Large intestine (tissue), 12 donors: ENCODE measurements around the gene ADAMTSL2. TPM values are rescaled to one million over a fixed set of nuclear protein-coding genes. Genes with fewer than 3 reads are reported as not detected.

Source experiments
- DNase-seq, 2 donors: peaks; one replicate each; pipeline versions ENCODE4 v3.0.0 to v3.0.0-alpha.2; 2013
- H3K27ac ChIP-seq: one replicate; pipeline ENCODE4 v1.5.1; 2013; ENCODE audit warnings: low read length
- H3K27me3 ChIP-seq: 2 replicates; pipeline ENCODE4 v1.6.1; 2013; ENCODE audit warnings: low read length; ENCODE audit not compliant: control insufficient read depth, insufficient read depth
- H3K36me3 ChIP-seq: 2 replicates; pipeline ENCODE4 v1.6.1; 2013; ENCODE audit warnings: low read length; ENCODE audit not compliant: control insufficient read depth, insufficient read depth
- H3K4me1 ChIP-seq: one replicate; pipeline ENCODE4 v1.6.1; 2013; ENCODE audit warnings: low read length; ENCODE audit not compliant: control insufficient read depth, insufficient read depth
- H3K4me3 ChIP-seq: one replicate; pipeline ENCODE4 v1.5.1; 2013; ENCODE audit warnings: low read length
- H3K9me3 ChIP-seq: one replicate; pipeline ENCODE4 v1.6.1; 2013; ENCODE audit warnings: mild to moderate bottlenecking, low read depth, low read length, moderate library complexity; ENCODE audit not compliant: control insufficient read depth
- WGBS: methylation state at CpG from one replicate; pipeline ENCODE4 v1.1.5; 2013; ENCODE audit warnings: low lambda C conversion rate; ENCODE audit not compliant: insufficient coverage; 5-methylcytosine and 5-hydroxymethylcytosine counted together
- long read RNA-seq, 11 donors: transcript quantifications; one replicate each; lab custom pipeline, GENCODE V29; 2026
- polyA plus RNA-seq: library from polyadenylated mRNA; unstranded; fragments of 120-200 nt; gene quantifications from one replicate; pipeline ENCODE4 v1.2.1, GENCODE V29; 2013

The ADAMTSL2 gene
- polyA plus RNA-seq, result 0.69 TPM
- long read RNA-seq, donor 1, result 0 reads
- long read RNA-seq, donor 2, result 0 reads
- long read RNA-seq, donor 3, result 0 reads
- long read RNA-seq, donor 4, result 0 reads
- long read RNA-seq, donor 5, result 0 reads
- long read RNA-seq, donor 6, result 0 reads
- long read RNA-seq, donor 7, result 0 reads
- long read RNA-seq, donor 8, result 0 reads
- long read RNA-seq, donor 9, result 0 reads
- long read RNA-seq, donor 10, result 0 reads
- long read RNA-seq, donor 11, result 0 reads

- no peak within 1 kb of the TSS for H3K4me3 ChIP-seq
- H3K27me3 ChIP-seq, result peaks cover 31% of the 10 kb centered on the region
- H3K9me3 ChIP-seq, result no peaks in the 10 kb centered on the region
- H3K27ac ChIP-seq, result no peak within 1 kb of the TSS
- peaks cover 5% of the 10 kb centered on the region for H3K4me1 ChIP-seq
- no CpG with 5 or more reads among the region's 70 CpGs for WGBS
- no peaks in the 10 kb centered on the region for H3K36me3 ChIP-seq
- DNase-seq, result peak; percentile 47 to 59
These were observed at the start of gene ADAMTSL2 for GRCh38 chr9:133534346-133535291. Gene ADAMTSL2 (plus strand): TSS chr9:133534704. CDS start chr9:133536713, 2,009 bp downstream.

GRCh38 chr9:133485531-133486260 lies 48.8 kb upstream of the ADAMTSL2 start:
- no CpG with 5 or more reads among the region's 25 CpGs for WGBS
- H3K27ac ChIP-seq, result no peak overlapping the region
- H3K27me3 ChIP-seq, result peaks cover 15% of the 10 kb centered on the region
- H3K36me3 ChIP-seq, result no peaks in the 10 kb centered on the region
- H3K4me1 ChIP-seq, result peaks cover 4% of the 10 kb centered on the region
- H3K4me3 ChIP-seq, result no peak overlapping the region
- no peaks in the 10 kb centered on the region for H3K9me3 ChIP-seq
- no peak for DNase-seq

- no CpG with 5 or more reads among the region's 8 CpGs for WGBS
- no peak for DNase-seq
- Histone ChIP-seq H3K27me3 (peaks cover 7% of the 10 kb centered on the region), H3K4me3 (no peak overlapping the region), H3K27ac (no peak overlapping the region), H3K9me3 (no peaks in the 10 kb centered on the region), H3K4me1 (peaks cover 4% of the 10 kb centered on the region), H3K36me3 (no peaks in the 10 kb centered on the region)
These were observed 47.2 kb upstream of the ADAMTSL2 start for GRCh38 chr9:133487331-133487725.

GRCh38 chr9:133488686-133489252 lies 45.7 kb upstream of the ADAMTSL2 start:
- peaks cover 3% of the 10 kb centered on the region for H3K27me3 ChIP-seq
- DNase-seq, result no peak
- WGBS, result no CpG with 5 or more reads among the region's 18 CpGs
- no peak overlapping the region for H3K27ac ChIP-seq
- no peaks in the 10 kb centered on the region for H3K36me3 ChIP-seq
- H3K4me1 ChIP-seq, result peaks cover 4% of the 10 kb centered on the region
- H3K9me3 ChIP-seq, result no peaks in the 10 kb centered on the region
- H3K4me3 ChIP-seq, result no peak overlapping the region

GRCh38 chr9:133489253-133490190 lies 45.0 kb upstream of the ADAMTSL2 start:
- Histone ChIP-seq H3K9me3 (no peaks in the 10 kb centered on the region), H3K27ac (no peak overlapping the region), H3K4me1 (peaks cover 4% of the 10 kb centered on the region), H3K36me3 (no peaks in the 10 kb centered on the region), H3K27me3 (peaks cover 3% of the 10 kb centered on the region), H3K4me3 (no peak overlapping the region)
- WGBS, result 80% methylated on average over 1 of the region's 19 CpGs
- DNase-seq, result no peak

GRCh38 chr9:133490201-133490681 lies 44.3 kb upstream of the ADAMTSL2 start:
- Histone ChIP-seq H3K36me3 (no peaks in the 10 kb centered on the region), H3K9me3 (no peaks in the 10 kb centered on the region), H3K27ac (no peak overlapping the region), H3K27me3 (peaks cover 3% of the 10 kb centered on the region), H3K4me1 (peaks cover 4% of the 10 kb centered on the region), H3K4me3 (no peak overlapping the region)
- no peak for DNase-seq
- WGBS, result 60% methylated on average over 1 of the region's 13 CpGs

- peaks cover 3% of the 10 kb centered on the region for H3K27me3 ChIP-seq
- H3K9me3 ChIP-seq, result no peaks in the 10 kb centered on the region
- no peak overlapping the region for H3K27ac ChIP-seq
- H3K4me3 ChIP-seq, result no peak overlapping the region
- no peak for DNase-seq
- H3K36me3 ChIP-seq, result no peaks in the 10 kb centered on the region
- WGBS, result no CpG with 5 or more reads among the region's 12 CpGs
- peaks cover under 1% of the 10 kb centered on the region for H3K4me1 ChIP-seq
These were observed 43.4 kb upstream of the ADAMTSL2 start for GRCh38 chr9:133490865-133491655.

- WGBS, result no CpG with 5 or more reads among the region's 8 CpGs
- Histone ChIP-seq H3K27ac (no peak overlapping the region), H3K36me3 (no peaks in the 10 kb centered on the region), H3K4me3 (no peak overlapping the region), H3K4me1 (peaks cover under 1% of the 10 kb centered on the region), H3K27me3 (peaks cover 3% of the 10 kb centered on the region), H3K9me3 (no peaks in the 10 kb centered on the region)
- DNase-seq, result no peak
These were observed 42.9 kb upstream of the ADAMTSL2 start for GRCh38 chr9:133491656-133491925.
